Measurements from ENCODE around the gene SPECC1L.

Gene SPECC1L

GRCh38 chr22:24390156-24390555 is 119.5 kb downstream of the SPECC1L start:
- no peak for DNase-seq (ENCODE audit: low read depth in 1 of 2, low spot score in 1 of 2)
- Histone ChIP-seq H3K27ac (replicated peaks) (no peak overlapping the region), H3K4me3 (replicated peaks; ENCODE audit: insufficient read depth, low read length) (no peak overlapping the region), H3K27me3 (ENCODE audit: insufficient read depth, poor library complexity, severe bottlenecking) (no peaks in the 10 kb centered on the region)
- TF ChIP-seq POLR2AphosphoS5 (IDR thresholded peaks at IDR 0.05; ENCODE audit: low read depth) = no peak
- TF ChIP-seq, protein P1, sequence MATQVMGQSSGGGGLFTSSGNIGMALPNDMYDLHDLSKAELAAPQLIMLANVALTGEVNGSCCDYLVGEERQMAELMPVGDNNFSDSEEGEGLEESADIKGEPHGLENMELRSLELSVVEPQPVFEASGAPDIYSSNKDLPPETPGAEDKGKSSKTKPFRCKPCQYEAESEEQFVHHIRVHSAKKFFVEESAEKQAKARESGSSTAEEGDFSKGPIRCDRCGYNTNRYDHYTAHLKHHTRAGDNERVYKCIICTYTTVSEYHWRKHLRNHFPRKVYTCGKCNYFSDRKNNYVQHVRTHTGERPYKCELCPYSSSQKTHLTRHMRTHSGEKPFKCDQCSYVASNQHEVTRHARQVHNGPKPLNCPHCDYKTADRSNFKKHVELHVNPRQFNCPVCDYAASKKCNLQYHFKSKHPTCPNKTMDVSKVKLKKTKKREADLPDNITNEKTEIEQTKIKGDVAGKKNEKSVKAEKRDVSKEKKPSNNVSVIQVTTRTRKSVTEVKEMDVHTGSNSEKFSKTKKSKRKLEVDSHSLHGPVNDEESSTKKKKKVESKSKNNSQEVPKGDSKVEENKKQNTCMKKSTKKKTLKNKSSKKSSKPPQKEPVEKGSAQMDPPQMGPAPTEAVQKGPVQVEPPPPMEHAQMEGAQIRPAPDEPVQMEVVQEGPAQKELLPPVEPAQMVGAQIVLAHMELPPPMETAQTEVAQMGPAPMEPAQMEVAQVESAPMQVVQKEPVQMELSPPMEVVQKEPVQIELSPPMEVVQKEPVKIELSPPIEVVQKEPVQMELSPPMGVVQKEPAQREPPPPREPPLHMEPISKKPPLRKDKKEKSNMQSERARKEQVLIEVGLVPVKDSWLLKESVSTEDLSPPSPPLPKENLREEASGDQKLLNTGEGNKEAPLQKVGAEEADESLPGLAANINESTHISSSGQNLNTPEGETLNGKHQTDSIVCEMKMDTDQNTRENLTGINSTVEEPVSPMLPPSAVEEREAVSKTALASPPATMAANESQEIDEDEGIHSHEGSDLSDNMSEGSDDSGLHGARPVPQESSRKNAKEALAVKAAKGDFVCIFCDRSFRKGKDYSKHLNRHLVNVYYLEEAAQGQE (IDR thresholded peaks at IDR 0.05; ENCODE audit: insufficient replicate concordance, low read depth) = no peak
- no peak for TF ChIP-seq SPI1 (IDR thresholded peaks at IDR 0.05; ENCODE audit: borderline replicate concordance, low read depth)
- no peak for TF ChIP-seq GABPA (IDR thresholded peaks at IDR 0.05; ENCODE audit: low read depth)
- TF ChIP-seq, protein P2, sequence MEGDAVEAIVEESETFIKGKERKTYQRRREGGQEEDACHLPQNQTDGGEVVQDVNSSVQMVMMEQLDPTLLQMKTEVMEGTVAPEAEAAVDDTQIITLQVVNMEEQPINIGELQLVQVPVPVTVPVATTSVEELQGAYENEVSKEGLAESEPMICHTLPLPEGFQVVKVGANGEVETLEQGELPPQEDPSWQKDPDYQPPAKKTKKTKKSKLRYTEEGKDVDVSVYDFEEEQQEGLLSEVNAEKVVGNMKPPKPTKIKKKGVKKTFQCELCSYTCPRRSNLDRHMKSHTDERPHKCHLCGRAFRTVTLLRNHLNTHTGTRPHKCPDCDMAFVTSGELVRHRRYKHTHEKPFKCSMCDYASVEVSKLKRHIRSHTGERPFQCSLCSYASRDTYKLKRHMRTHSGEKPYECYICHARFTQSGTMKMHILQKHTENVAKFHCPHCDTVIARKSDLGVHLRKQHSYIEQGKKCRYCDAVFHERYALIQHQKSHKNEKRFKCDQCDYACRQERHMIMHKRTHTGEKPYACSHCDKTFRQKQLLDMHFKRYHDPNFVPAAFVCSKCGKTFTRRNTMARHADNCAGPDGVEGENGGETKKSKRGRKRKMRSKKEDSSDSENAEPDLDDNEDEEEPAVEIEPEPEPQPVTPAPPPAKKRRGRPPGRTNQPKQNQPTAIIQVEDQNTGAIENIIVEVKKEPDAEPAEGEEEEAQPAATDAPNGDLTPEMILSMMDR (IDR thresholded peaks at IDR 0.05; ENCODE audit: insufficient read depth, low read length) = no peak

DNA sequence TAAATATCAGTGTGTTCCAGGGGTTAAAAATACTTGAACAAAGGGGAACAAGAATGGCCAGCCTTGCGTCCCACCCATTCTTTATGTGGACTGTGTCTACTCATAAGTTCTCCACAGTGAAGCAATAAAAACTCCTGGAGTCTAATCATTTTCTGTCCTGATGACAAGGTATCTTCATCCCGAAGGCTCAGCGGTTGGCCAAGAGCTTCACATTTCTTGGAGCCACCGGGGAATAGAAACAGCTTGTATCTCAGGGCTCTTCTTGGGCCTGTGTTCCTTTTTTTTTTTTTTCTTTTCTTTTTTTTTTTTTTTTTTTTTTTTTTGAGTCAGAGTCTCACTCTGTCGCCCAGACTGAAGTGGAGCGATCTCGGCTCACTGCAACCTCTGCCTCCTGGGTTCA is 119.9 kb downstream of the SPECC1L start:
- TF ChIP-seq SPI1 (IDR thresholded peaks at IDR 0.05; ENCODE audit: borderline replicate concordance, low read depth) = no peak
- TF ChIP-seq, protein P1 (IDR thresholded peaks at IDR 0.05; ENCODE audit: insufficient replicate concordance, low read depth) = no peak
- no peak for TF ChIP-seq GABPA (IDR thresholded peaks at IDR 0.05; ENCODE audit: low read depth)
- TF ChIP-seq, protein P2 (IDR thresholded peaks at IDR 0.05; ENCODE audit: insufficient read depth, low read length) = no peak
- no peak for TF ChIP-seq POLR2AphosphoS5 (IDR thresholded peaks at IDR 0.05; ENCODE audit: low read depth)
- H3K27me3 ChIP-seq (ENCODE audit: insufficient read depth, poor library complexity, severe bottlenecking) = no peaks in the 10 kb centered on the region
- H3K27ac ChIP-seq (replicated peaks) = no peak overlapping the region
- no peak overlapping the region for H3K4me3 ChIP-seq (replicated peaks; ENCODE audit: insufficient read depth, low read length)
- DNase-seq (ENCODE audit: low read depth in 1 of 2, low spot score in 1 of 2) = no peak

- H3K27ac ChIP-seq (replicated peaks) = no peak overlapping the region
- TF ChIP-seq SPI1 (IDR thresholded peaks at IDR 0.05; ENCODE audit: borderline replicate concordance, low read depth) = no peak
- no peak for TF ChIP-seq GABPA (IDR thresholded peaks at IDR 0.05; ENCODE audit: low read depth)
- TF ChIP-seq, protein P1 (IDR thresholded peaks at IDR 0.05; ENCODE audit: insufficient replicate concordance, low read depth) = no peak
- no peak for TF ChIP-seq POLR2AphosphoS5 (IDR thresholded peaks at IDR 0.05; ENCODE audit: low read depth)
- TF ChIP-seq, protein P2 (IDR thresholded peaks at IDR 0.05; ENCODE audit: insufficient read depth, low read length) = no peak
- no peaks in the 10 kb centered on the region for H3K27me3 ChIP-seq (ENCODE audit: insufficient read depth, poor library complexity, severe bottlenecking)
- H3K4me3 ChIP-seq (replicated peaks; ENCODE audit: insufficient read depth, low read length) = no peak overlapping the region
- no peak for DNase-seq (ENCODE audit: low read depth in 1 of 2, low spot score in 1 of 2)
These were observed 121.2 kb downstream of the SPECC1L start for GRCh38 chr22:24391836-24392217.
